A673 (cell line): Measurements from ENCODE around the gene MAGI3.

Experiments used
- CTCF ChIP-seq: fragments of 300-800, 200-600 bp; sonication (generic); conservative IDR thresholded peaks from 2 replicates; pipeline ENCODE4 v1.5.1; 2017; ENCODE audit warnings: low read depth, mild to moderate bottlenecking, antibody characterized with exemption, low read length, moderate library complexity, mixed read lengths
- EZH2 ChIP-seq: fragments of 200-600 bp; sonication (generic); IDR thresholded peaks from 2 replicates; pipeline ENCODE4 v1.6.1; 2017; ENCODE audit warnings: borderline replicate concordance, low read depth, mild to moderate bottlenecking, mixed read lengths, antibody characterized with exemption, low read length; ENCODE audit not compliant: poor library complexity, severe bottlenecking

GRCh38 chr1:113551728-113552127, 161.4 kb downstream of the MAGI3 start:
- no peak for TF ChIP-seq CTCF
- TF ChIP-seq EZH2 = no peak
